NCI-H1092 treated with DMSO at 0.1 percent for 48 hours (cell line): ENCODE results near the gene ME3.
"Not testable (repeated sequence)": the region's sequence is repeated elsewhere in the genome, so short reads cannot be mapped to it uniquely, and the experiment has no call there.

Experiments
- DNase-seq: peaks from one replicate; lab custom pipeline; 2025; lab: John Stamatoyannopoulos, UW

Gene ME3

DNA sequence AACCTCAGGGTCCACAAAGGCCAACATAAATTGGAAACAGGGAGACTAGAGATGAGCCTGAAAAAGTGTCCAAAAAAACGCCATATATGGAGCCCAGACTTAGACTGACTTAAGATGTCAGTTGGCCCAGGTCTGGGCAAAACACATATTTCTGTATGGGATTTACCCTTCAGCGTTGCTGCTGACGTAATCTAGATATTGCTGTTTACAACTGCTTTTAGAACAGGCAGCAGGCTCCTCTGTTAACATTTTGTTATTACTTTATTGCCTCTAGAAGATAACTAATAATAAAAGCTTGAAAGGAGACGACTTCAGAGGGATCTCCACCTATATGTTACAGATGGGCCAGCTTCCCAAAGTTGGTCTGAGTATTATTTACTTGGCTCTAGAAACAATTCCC, 8.7 kb downstream of the ME3 start:
- no peak for DNase-seq

- DNase-seq: no peak
Observed at GRCh38 chr11:86663291-86663690, 9.1 kb downstream of the ME3 start.

DNA sequence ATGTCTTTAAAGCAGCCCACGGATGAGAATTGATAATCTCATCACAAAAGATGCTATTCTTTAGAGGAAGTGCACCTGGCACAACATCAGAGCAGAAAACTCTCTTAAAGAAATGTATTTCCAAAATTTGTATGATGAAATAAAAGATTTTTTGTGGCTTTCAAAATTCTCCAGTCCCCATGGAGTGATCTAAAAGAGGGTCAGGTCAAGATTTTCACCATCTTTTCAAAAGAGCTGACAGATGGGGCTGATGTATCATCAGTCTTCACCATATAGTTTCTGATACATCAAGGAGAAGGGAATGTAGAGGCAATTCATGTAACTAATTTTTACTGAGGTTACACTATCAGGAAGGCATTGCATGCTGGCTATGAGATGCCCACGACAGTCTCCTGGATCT, 11.7 kb downstream of the ME3 start:
- no peak for DNase-seq

DNA sequence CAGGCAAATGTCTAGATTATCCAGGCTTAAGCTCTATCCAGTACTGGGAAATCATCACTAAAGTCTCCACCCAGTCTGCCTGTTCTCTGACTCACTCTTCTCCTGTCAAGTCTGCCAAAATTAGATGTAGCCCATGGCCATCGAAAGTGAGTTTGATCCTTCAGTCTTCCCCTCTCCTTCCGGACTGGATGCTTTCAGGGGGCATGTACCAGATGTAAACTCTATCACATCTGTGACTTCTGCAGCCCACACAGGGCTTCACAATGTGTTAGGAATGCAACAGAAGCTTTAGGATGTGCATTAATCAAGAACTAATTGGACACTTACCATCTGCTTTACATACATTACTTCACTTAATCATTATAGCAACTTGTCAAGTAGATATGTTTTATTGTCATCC, 12.3 kb downstream of the ME3 start:
- no peak for DNase-seq

DNA sequence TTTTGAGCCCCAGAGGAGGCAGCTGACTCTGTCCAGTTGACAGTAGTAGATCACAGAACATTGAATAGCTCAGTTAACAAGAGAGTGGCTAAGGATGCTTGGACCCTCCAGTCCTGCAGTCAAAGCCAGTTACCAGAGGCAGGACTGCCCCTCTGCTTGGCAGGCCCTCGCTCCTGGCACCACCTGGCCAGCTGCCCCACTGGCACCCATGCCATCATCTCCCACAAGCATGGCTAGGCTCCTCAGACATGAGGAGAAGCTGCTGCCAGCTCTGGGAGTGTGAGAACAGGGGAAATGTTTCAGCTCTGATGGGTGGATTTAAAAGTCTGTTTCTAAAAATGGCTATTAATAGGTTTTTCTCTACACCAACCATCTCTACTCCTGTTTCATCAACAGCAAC, 13.9 kb downstream of the ME3 start:
- DNase-seq: no peak

GRCh38 chr11:86645212-86645611, 27.2 kb downstream of the ME3 start:
- not testable (repeated sequence) for DNase-seq

DNA sequence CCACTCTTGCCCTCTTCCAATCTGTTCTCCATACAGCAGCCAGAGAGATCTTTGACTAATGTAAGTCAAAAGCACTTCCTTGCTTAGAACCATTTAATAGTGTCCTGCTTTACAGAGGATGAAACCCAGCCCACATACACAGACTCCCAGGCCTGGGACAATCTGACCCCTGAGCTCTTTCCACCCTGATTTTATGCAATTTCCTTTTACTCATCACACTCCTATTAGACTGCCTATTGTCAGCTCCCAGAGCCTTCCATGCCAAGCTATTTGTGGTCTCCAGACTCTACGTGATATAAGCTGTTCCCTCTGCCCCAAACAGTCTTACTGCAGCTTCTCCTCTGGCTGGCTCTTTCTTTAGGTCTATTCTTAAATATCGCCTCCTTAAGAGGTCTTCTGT, 28.1 kb downstream of the ME3 start:
- DNase-seq: no peak

- DNase-seq: no peak
Observed at GRCh38 chr11:86641537-86642261, 30.7 kb downstream of the ME3 start.

GRCh38 chr11:86639137-86639536, 33.3 kb downstream of the ME3 start:
- no peak for DNase-seq

- no peak for DNase-seq
Observed at GRCh38 chr11:86638673-86639072, 33.7 kb downstream of the ME3 start.

GRCh38 chr11:86637988-86638387, 34.4 kb downstream of the ME3 start:
- DNase-seq: no peak

DNA sequence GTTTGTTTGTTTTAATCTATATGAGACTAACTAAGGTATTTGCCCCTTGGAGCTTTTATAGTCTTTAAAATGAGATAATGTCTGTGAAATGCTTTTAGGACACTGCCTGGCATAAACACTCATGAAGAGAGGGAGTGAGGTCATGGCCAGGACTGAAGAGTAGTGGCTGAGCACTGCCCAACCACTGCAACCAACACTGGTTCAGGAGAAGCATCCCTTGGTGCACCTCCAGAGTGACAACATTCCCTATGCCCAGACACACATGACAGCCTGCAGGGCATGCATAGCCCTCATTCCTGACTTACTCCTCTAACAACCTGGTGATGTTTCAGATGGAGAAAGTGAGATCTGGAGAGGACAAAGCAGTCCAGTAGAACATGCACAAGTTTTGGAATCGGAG, 36.1 kb downstream of the ME3 start:
- no peak for DNase-seq

- no peak for DNase-seq
Observed at GRCh38 chr11:86632499-86633269, 39.7 kb downstream of the ME3 start.

DNA sequence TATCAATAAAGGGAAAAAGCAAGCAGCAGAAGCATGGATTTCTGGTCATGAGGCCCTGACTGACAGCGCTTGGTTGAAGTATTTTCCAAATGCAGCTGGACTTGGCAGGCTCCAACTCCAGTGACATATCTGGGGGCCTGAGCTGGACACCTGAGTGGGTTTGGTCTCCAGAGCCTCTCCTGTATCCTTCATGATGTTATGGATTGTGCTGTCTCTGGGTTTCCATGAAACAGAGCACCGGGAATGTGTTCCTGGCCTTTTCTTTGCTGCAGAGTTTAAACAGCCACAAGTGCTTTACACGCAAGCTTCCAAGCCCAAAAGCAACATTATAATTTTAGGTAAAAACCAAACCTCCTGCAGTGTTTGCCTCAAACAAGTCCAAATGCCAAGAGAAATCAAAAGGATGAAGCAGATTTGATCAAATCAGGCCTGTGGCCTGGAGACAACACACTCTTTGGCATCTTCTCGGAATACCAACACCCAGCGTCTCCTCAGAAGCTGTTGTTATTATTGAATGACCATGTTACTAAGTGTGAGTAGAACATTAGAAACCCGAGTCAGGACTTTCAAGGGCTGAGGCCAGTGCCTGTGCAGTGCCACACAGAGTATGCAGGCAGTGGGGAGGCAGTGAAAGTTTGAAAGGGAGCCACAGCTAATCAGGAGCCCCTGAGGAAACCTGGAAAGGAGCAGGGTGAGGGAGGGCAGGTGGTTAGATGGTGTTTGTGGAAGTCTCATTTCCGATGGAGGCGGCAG, 42.0 kb downstream of the ME3 start:
- no peak for DNase-seq

GRCh38 chr11:86629045-86629706, 43.2 kb downstream of the ME3 start:
- no peak for DNase-seq

DNA sequence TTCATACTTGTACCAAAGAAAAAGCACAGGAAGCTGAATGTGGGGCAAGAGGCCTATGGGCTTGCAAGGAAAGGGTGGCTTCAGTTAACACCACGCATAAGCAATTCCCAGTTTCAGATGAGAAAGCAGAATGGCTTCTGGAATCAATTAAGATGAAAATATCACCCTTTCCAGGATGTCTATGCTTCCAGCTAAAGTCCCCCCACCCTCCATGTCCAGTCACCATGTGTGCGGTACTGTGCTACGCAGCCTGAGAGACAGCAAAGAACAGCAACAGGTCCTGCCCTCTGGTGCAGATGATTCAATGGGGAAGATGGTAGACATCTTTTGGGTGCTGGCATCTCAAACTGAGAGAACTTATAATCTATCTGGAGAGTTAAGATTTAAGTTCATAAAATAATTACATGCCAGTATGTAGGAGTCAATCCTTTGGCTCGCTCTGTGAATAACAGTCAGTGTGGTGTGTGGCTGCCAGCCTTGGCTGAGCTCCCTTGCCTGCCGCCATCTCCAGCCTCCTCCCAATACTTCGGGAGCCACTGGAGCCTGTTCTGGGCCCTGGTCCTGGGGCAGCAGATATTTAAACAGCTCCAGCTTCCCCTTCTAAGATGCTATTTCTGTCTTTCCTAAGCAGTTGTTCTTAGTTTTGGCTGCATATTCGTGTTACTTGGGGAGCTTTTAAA, 44.5 kb downstream of the ME3 start:
- no peak for DNase-seq

DNA sequence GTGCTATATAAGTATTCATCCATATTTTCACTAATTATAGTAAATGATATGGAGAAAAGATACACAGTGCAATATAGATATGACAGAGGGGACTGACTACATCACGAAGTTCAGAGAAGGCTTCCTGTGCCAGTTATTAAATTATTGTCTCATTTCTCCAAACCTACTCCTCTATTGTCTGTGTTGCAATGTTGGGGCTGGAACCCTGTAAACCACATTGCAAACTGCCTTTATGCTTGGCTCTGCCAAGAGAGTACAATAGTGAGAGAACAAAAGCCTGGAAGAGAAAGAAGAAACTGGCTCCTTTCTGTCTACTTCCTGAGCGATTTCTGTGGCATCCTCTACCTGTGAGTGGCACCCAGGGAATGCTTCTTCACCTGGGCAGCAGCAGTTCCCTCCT, 46.4 kb downstream of the ME3 start:
- no peak for DNase-seq

GRCh38 chr11:86625544-86625943, 46.9 kb downstream of the ME3 start:
- no peak for DNase-seq

DNA sequence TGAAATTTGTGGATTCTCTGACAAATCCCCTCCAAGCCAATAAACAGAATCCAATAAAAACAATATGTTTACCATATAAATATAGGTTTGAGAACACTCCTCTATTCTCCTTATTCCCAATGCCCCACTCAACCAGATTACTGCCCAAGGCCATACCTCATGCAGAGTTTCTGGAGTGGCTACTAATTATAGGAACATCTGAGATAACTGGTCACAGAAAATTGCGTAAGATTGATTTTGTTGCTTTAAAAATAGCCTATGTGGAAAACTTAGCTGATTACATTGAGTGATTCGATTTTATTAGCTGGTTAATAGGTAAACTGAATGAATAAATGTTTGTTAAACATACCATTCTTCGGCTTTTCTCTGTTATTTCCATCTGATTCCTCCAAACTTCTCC, 48.0 kb downstream of the ME3 start:
- no peak for DNase-seq

DNA sequence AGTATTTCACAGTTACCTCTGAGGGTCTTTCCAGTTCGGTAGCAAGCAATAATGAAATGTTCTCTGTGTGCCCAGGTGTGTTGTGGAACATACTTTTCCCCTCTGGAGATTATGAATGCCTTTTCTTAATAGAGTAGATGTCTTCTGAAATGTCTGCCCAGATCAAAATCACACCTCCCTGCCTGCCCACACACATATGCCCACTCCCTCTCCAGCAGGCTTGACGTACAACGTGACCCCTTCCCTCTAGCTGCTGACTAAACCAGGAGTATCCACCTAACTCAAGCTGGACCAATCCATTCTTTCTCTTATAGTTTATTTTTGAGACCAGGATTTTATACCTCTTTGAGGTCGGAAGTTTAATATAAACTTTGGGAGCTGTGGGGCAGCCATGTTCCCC, 48.7 kb downstream of the ME3 start:
- DNase-seq: no peak

DNA sequence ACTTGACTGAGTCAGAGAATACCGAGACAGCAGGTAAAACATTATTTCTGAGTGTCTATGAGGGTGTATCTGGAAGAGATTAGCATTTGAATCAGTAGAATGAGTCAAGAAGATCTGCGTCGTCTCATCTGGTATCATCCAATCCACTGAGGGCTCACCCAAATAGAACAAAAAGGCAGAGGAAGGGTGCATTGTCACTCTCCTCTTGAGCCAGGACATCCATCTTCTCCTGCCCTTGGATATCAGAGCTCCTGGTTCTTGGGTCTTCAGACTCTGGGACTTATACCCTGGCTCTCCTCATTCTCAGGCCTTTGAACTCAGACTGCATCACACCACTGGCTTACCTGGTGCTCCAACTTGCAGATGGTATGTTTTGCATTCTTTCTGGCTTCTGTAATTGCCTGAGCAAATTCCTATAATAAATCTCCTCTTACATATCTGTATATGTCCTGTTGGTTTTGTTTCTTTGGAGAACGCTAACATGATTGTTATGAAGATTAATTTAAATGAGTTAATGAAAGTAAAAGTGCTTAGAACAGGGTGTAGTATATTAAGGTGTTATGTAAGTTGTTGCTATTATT, 49.3 kb downstream of the ME3 start:
- DNase-seq: no peak

- DNase-seq: no peak
Observed at GRCh38 chr11:86621854-86622253, 50.6 kb downstream of the ME3 start.
